ENCODE measurements around the gene CYP20A1. TPM values are rescaled to one million over a fixed set of nuclear protein-coding genes. Genes with fewer than 3 reads are reported as not detected.
"Not testable (repeated sequence)": the region's sequence is repeated elsewhere in the genome, so short reads cannot be mapped to it uniquely, and the experiment has no call there.

CYP20A1 gene
- polyA plus RNA-seq, 2 donors: 6.1 to 6.8 TPM

- H3K27me3 ChIP-seq (ENCODE audit: control insufficient read depth in 1 of 2, insufficient read depth in 2 of 2, low read length in 2 of 2): no peaks in the 10 kb centered on the region
- H3K36me3 ChIP-seq (ENCODE audit: control insufficient read depth in 2 of 2, insufficient read depth in 2 of 2, low read length in 1 of 2): peaks cover 3 to 6% of the 10 kb centered on the region in 2 donors
- no peak overlapping the region for H3K27ac ChIP-seq (ENCODE audit: low read depth in 2 of 2, low read length in 1 of 2)
- no peaks in the 10 kb centered on the region for H3K9me3 ChIP-seq (ENCODE audit: control insufficient read depth in 2 of 2, insufficient read depth in 1 of 2, low read depth in 1 of 2, low read length in 1 of 2)
- H3K4me3 ChIP-seq (ENCODE audit: low read depth in 1 of 2, low read length in 2 of 2): no peak overlapping the region
- H3K4me1 ChIP-seq (ENCODE audit: control insufficient read depth in 2 of 2, insufficient read depth in 2 of 2, low read length in 1 of 2): no peaks in the 10 kb centered on the region
Measured at GRCh38 chr2:203279288-203279687, 40.5 kb downstream of the CYP20A1 start.

- H3K4me1 ChIP-seq (ENCODE audit: control insufficient read depth in 2 of 2, insufficient read depth in 2 of 2, low read length in 1 of 2): no peaks in the 10 kb centered on the region
- no peaks in the 10 kb centered on the region for H3K27me3 ChIP-seq (ENCODE audit: control insufficient read depth in 1 of 2, insufficient read depth in 2 of 2, low read length in 2 of 2)
- peaks cover 6 to 7% of the 10 kb centered on the region in 2 donors for H3K36me3 ChIP-seq (ENCODE audit: control insufficient read depth in 2 of 2, insufficient read depth in 2 of 2, low read length in 1 of 2)
- no peaks in the 10 kb centered on the region for H3K9me3 ChIP-seq (ENCODE audit: control insufficient read depth in 2 of 2, insufficient read depth in 1 of 2, low read depth in 1 of 2, low read length in 1 of 2)
- H3K4me3 ChIP-seq (ENCODE audit: low read depth in 1 of 2, low read length in 2 of 2): no peak overlapping the region
- no peak overlapping the region for H3K27ac ChIP-seq (ENCODE audit: low read depth in 2 of 2, low read length in 1 of 2)
- 84 to 87% methylated on average over 6 of the region's 6 CpGs for WGBS, 2 donors
Measured at GRCh38 chr2:203280428-203281064, 41.7 kb downstream of the CYP20A1 start.

- no peaks in the 10 kb centered on the region for H3K9me3 ChIP-seq (ENCODE audit: control insufficient read depth in 2 of 2, insufficient read depth in 1 of 2, low read depth in 1 of 2, low read length in 1 of 2)
- H3K27ac ChIP-seq (ENCODE audit: low read depth in 2 of 2, low read length in 1 of 2): no peak overlapping the region
- H3K4me3 ChIP-seq (ENCODE audit: low read depth in 1 of 2, low read length in 2 of 2): no peak overlapping the region
- 96 to 97% methylated on average over 7 of the region's 7 CpGs for WGBS, 2 donors
- peaks cover 6 to 10% of the 10 kb centered on the region in 2 donors for H3K36me3 ChIP-seq (ENCODE audit: control insufficient read depth in 2 of 2, insufficient read depth in 2 of 2, low read length in 1 of 2)
- H3K4me1 ChIP-seq (ENCODE audit: control insufficient read depth in 2 of 2, insufficient read depth in 2 of 2, low read length in 1 of 2): no peaks in the 10 kb centered on the region
- H3K27me3 ChIP-seq (ENCODE audit: control insufficient read depth in 1 of 2, insufficient read depth in 2 of 2, low read length in 2 of 2): no peaks in the 10 kb centered on the region
Measured at GRCh38 chr2:203282101-203282500, 43.3 kb downstream of the CYP20A1 start.

- Histone ChIP-seq H3K9me3 (ENCODE audit: control insufficient read depth in 2 of 2, insufficient read depth in 1 of 2, low read depth in 1 of 2, low read length in 1 of 2) (no peaks in the 10 kb centered on the region), H3K36me3 (ENCODE audit: control insufficient read depth in 2 of 2, insufficient read depth in 2 of 2, low read length in 1 of 2) (peaks cover 3 to 6% of the 10 kb centered on the region in 2 donors)
- 91 to 95% methylated on average over 2 of the region's 2 CpGs for WGBS, 2 donors
Measured at GRCh38 chr2:203286532-203286931, 47.7 kb downstream of the CYP20A1 start.

GRCh38 chr2:203301667-203302066, 62.8 kb downstream of the CYP20A1 start:
- Histone ChIP-seq H3K36me3 (ENCODE audit: control insufficient read depth in 2 of 2, insufficient read depth in 2 of 2, low read length in 1 of 2) (no peaks in the 10 kb centered on the region), H3K4me3 (ENCODE audit: low read depth in 1 of 2, low read length in 2 of 2) (no peak overlapping the region), H3K9me3 (ENCODE audit: control insufficient read depth in 2 of 2, insufficient read depth in 1 of 2, low read depth in 1 of 2, low read length in 1 of 2) (no peaks in the 10 kb centered on the region), H3K27me3 (ENCODE audit: control insufficient read depth in 1 of 2, insufficient read depth in 2 of 2, low read length in 2 of 2) (no peaks in the 10 kb centered on the region), H3K27ac (ENCODE audit: low read depth in 2 of 2, low read length in 1 of 2) (no peak overlapping the region), H3K4me1 (ENCODE audit: control insufficient read depth in 2 of 2, insufficient read depth in 2 of 2, low read length in 1 of 2) (no peaks in the 10 kb centered on the region)
- WGBS, 2 donors: 97 to 98% methylated on average over 3 of the region's 3 CpGs

More at GRCh38 chr2:203286532-203286931, 47.7 kb downstream of the CYP20A1 start:
- no peaks in the 10 kb centered on the region for H3K27me3 ChIP-seq (ENCODE audit: control insufficient read depth in 1 of 2, insufficient read depth in 2 of 2, low read length in 2 of 2)
- no peaks in the 10 kb centered on the region for H3K4me1 ChIP-seq (ENCODE audit: control insufficient read depth in 2 of 2, insufficient read depth in 2 of 2, low read length in 1 of 2)
- H3K27ac ChIP-seq (ENCODE audit: low read depth in 2 of 2, low read length in 1 of 2): no peak overlapping the region
- no peak overlapping the region for H3K4me3 ChIP-seq (ENCODE audit: low read depth in 1 of 2, low read length in 2 of 2)

- H3K9me3 ChIP-seq (ENCODE audit: control insufficient read depth in 2 of 2, insufficient read depth in 1 of 2, low read depth in 1 of 2, low read length in 1 of 2); H3K4me1 ChIP-seq (ENCODE audit: control insufficient read depth in 2 of 2, insufficient read depth in 2 of 2, low read length in 1 of 2); H3K4me3 ChIP-seq (ENCODE audit: low read depth in 1 of 2, low read length in 2 of 2); H3K27ac ChIP-seq (ENCODE audit: low read depth in 2 of 2, low read length in 1 of 2); H3K27me3 ChIP-seq (ENCODE audit: control insufficient read depth in 1 of 2, insufficient read depth in 2 of 2, low read length in 2 of 2); H3K36me3 ChIP-seq (ENCODE audit: control insufficient read depth in 2 of 2, insufficient read depth in 2 of 2, low read length in 1 of 2): not testable (repeated sequence)
- WGBS, 2 donors: 96 to 97% methylated on average over 8 of the region's 8 CpGs
Measured at GRCh38 chr2:203302586-203302985, 63.8 kb downstream of the CYP20A1 start.

- no peaks in the 10 kb centered on the region for H3K4me1 ChIP-seq (ENCODE audit: control insufficient read depth in 2 of 2, insufficient read depth in 2 of 2, low read length in 1 of 2)
- H3K27ac ChIP-seq (ENCODE audit: low read depth in 2 of 2, low read length in 1 of 2): no peak overlapping the region
- no peaks in the 10 kb centered on the region for H3K36me3 ChIP-seq (ENCODE audit: control insufficient read depth in 2 of 2, insufficient read depth in 2 of 2, low read length in 1 of 2)
- H3K4me3 ChIP-seq (ENCODE audit: low read depth in 1 of 2, low read length in 2 of 2): no peak overlapping the region
- WGBS, 2 donors: 90 to 92% methylated on average over 3 of the region's 3 CpGs
- no peaks in the 10 kb centered on the region for H3K9me3 ChIP-seq (ENCODE audit: control insufficient read depth in 2 of 2, insufficient read depth in 1 of 2, low read depth in 1 of 2, low read length in 1 of 2)
- no peaks in the 10 kb centered on the region for H3K27me3 ChIP-seq (ENCODE audit: control insufficient read depth in 1 of 2, insufficient read depth in 2 of 2, low read length in 2 of 2)
Measured at GRCh38 chr2:203310688-203311436, 72.0 kb downstream of the CYP20A1 start.

- 74 to 86% methylated on average over 1 of the region's 1 CpG for WGBS, 2 donors
- Histone ChIP-seq H3K9me3 (ENCODE audit: control insufficient read depth in 2 of 2, insufficient read depth in 1 of 2, low read depth in 1 of 2, low read length in 1 of 2) (no peaks in the 10 kb centered on the region), H3K27ac (ENCODE audit: low read depth in 2 of 2, low read length in 1 of 2) (no peak overlapping the region), H3K4me1 (ENCODE audit: control insufficient read depth in 2 of 2, insufficient read depth in 2 of 2, low read length in 1 of 2) (no peaks in the 10 kb centered on the region), H3K27me3 (ENCODE audit: control insufficient read depth in 1 of 2, insufficient read depth in 2 of 2, low read length in 2 of 2) (no peaks in the 10 kb centered on the region), H3K4me3 (ENCODE audit: low read depth in 1 of 2, low read length in 2 of 2) (no peak overlapping the region), H3K36me3 (ENCODE audit: control insufficient read depth in 2 of 2, insufficient read depth in 2 of 2, low read length in 1 of 2) (no peaks in the 10 kb centered on the region)
Measured at GRCh38 chr2:203326356-203326755, 87.5 kb downstream of the CYP20A1 start.

GRCh38 chr2:203327582-203327900, 88.7 kb downstream of the CYP20A1 start:
- 12 to 15% methylated on average over 7 of the region's 7 CpGs for WGBS, 2 donors
- H3K27me3 ChIP-seq (ENCODE audit: control insufficient read depth in 1 of 2, insufficient read depth in 2 of 2, low read length in 2 of 2): no peaks in the 10 kb centered on the region

More at GRCh38 chr2:203327582-203327900, 88.7 kb downstream of the CYP20A1 start:
- Histone ChIP-seq H3K4me3 (ENCODE audit: low read depth in 1 of 2, low read length in 2 of 2) (peak overlapping the region; percentile 83 to 90), H3K27ac (ENCODE audit: low read depth in 2 of 2, low read length in 1 of 2) (peak overlapping the region; percentile 62 to 66), H3K9me3 (ENCODE audit: control insufficient read depth in 2 of 2, insufficient read depth in 1 of 2, low read depth in 1 of 2, low read length in 1 of 2) (no peaks in the 10 kb centered on the region), H3K4me1 (ENCODE audit: control insufficient read depth in 2 of 2, insufficient read depth in 2 of 2, low read length in 1 of 2) (no peaks in the 10 kb centered on the region), H3K36me3 (ENCODE audit: control insufficient read depth in 2 of 2, insufficient read depth in 2 of 2, low read length in 1 of 2) (no peaks in the 10 kb centered on the region)
